Activated T-cell treated with anti-CD3 and anti-CD28 coated beads, Interleukin-2, amount 50 U/mL, for 72 hours (primary cell): ENCODE data around the gene SDK1. TPM values are rescaled to one million over a fixed set of nuclear protein-coding genes. Genes with fewer than 3 reads are reported as not detected.

Experiments
- ATAC-seq, 2 donors: fragments of 150-1000 bp; cut with Tn5 transposase; replicated peaks in 1 of 2; 2 replicates each; pipeline ENCODE4 v1.10.0; 2021; ENCODE audit warnings: moderate library complexity in 2 of 2, mild to moderate bottlenecking in 1 of 2
- DNase-seq, 2 donors: peaks; one replicate each; pipeline ENCODE4 v3.0.0; 2021 to 2022; ENCODE audit warnings: mixed read lengths in 1 of 2
- H3K27ac Mint-ChIP-seq: one replicate; pipeline ENCODE4 v1.8.0; 2022; ENCODE audit warnings: mild to moderate bottlenecking, moderate library complexity, mixed read lengths
- H3K27me3 Mint-ChIP-seq: one replicate; pipeline ENCODE4 v1.8.0; 2022; ENCODE audit warnings: low read depth, mixed read lengths
- H3K36me3 Mint-ChIP-seq, 2 donors: one replicate each; pipeline ENCODE4 v1.8.0; 2022; ENCODE audit warnings: mixed read lengths in 2 of 2, mild to moderate bottlenecking in 1 of 2; ENCODE audit not compliant: insufficient read depth in 2 of 2
- H3K4me1 Mint-ChIP-seq: one replicate; pipeline ENCODE4 v1.8.0; 2022; ENCODE audit warnings: low read depth, mixed read lengths
- H3K4me3 Mint-ChIP-seq, 2 donors: one replicate each; pipeline ENCODE4 v1.8.0; 2022; ENCODE audit warnings: mild to moderate bottlenecking in 2 of 2, mixed read lengths in 2 of 2, moderate library complexity in 2 of 2
- H3K9me3 Mint-ChIP-seq, 2 donors: one replicate each; pipeline ENCODE4 v1.8.0; 2022; ENCODE audit warnings: mixed read lengths in 2 of 2
- total RNA-seq, 2 donors: library from RNA; stranded (reverse); gene quantifications; one replicate each; pipeline ENCODE4 v1.2.3, GENCODE V29; 2022

SDK1 gene
- total RNA-seq, 2 donors from 2014 or later = 6.1 to 6.3 TPM

- ATAC-seq = no peak
- no peak for DNase-seq
- Mint-ChIP-seq H3K36me3 (no peaks in the 10 kb centered on the region), H3K4me1 (no peaks in the 10 kb centered on the region), H3K27ac (no peak overlapping the region), H3K27me3 (no peaks in the 10 kb centered on the region), H3K4me3 (no peak overlapping the region), H3K9me3 (no peaks in the 10 kb centered on the region)
Observed at GRCh38 chr7:4100148-4100547, 799.1 kb downstream of the SDK1 start.

- no peak overlapping the region for H3K27ac Mint-ChIP-seq
- H3K4me3 Mint-ChIP-seq = no peak overlapping the region
- H3K9me3 Mint-ChIP-seq = no peaks in the 10 kb centered on the region
- no peaks in the 10 kb centered on the region for H3K27me3 Mint-ChIP-seq
- no peaks in the 10 kb centered on the region for H3K36me3 Mint-ChIP-seq
- ATAC-seq = no peak
- no peak for DNase-seq
- H3K4me1 Mint-ChIP-seq = no peaks in the 10 kb centered on the region
Observed at GRCh38 chr7:4100691-4101090, 799.6 kb downstream of the SDK1 start.

- ATAC-seq (no peak), DNase-seq (no peak)
- Mint-ChIP-seq H3K4me3 (no peak overlapping the region), H3K9me3 (no peaks in the 10 kb centered on the region), H3K4me1 (no peaks in the 10 kb centered on the region), H3K27ac (no peak overlapping the region), H3K36me3 (no peaks in the 10 kb centered on the region), H3K27me3 (no peaks in the 10 kb centered on the region)
Observed at GRCh38 chr7:4102231-4102841, 801.3 kb downstream of the SDK1 start.

GRCh38 chr7:4103352-4104091 is 802.5 kb downstream of the SDK1 start:
- Mint-ChIP-seq H3K9me3 (no peaks in the 10 kb centered on the region), H3K27me3 (no peaks in the 10 kb centered on the region), H3K4me1 (no peaks in the 10 kb centered on the region), H3K36me3 (no peaks in the 10 kb centered on the region), H3K4me3 (no peak overlapping the region), H3K27ac (peak overlapping the region; percentile 57)
- ATAC-seq (no peak), DNase-seq (no peak)

- DNase-seq = no peak
- no peak overlapping the region for H3K27ac Mint-ChIP-seq
- H3K27me3 Mint-ChIP-seq = no peaks in the 10 kb centered on the region
- H3K4me3 Mint-ChIP-seq = no peak overlapping the region
- no peaks in the 10 kb centered on the region for H3K9me3 Mint-ChIP-seq
- ATAC-seq = no peak
- H3K4me1 Mint-ChIP-seq = no peaks in the 10 kb centered on the region
- no peaks in the 10 kb centered on the region for H3K36me3 Mint-ChIP-seq
Observed at GRCh38 chr7:4107839-4108238, 806.8 kb downstream of the SDK1 start.

GRCh38 chr7:4108951-4109350 is 807.9 kb downstream of the SDK1 start:
- H3K4me3 Mint-ChIP-seq = no peak overlapping the region
- H3K9me3 Mint-ChIP-seq = no peaks in the 10 kb centered on the region
- peaks cover 0 to under 1% of the 10 kb centered on the region in 2 donors for H3K36me3 Mint-ChIP-seq
- ATAC-seq (no peak), DNase-seq (no peak)
- H3K27me3 Mint-ChIP-seq = no peaks in the 10 kb centered on the region
- H3K27ac Mint-ChIP-seq = no peak overlapping the region
- no peaks in the 10 kb centered on the region for H3K4me1 Mint-ChIP-seq

GRCh38 chr7:4109481-4110110 is 808.5 kb downstream of the SDK1 start:
- ATAC-seq = no peak
- H3K36me3 Mint-ChIP-seq = peaks cover 0 to 2% of the 10 kb centered on the region in 2 donors
- no peak overlapping the region for H3K4me3 Mint-ChIP-seq
- no peaks in the 10 kb centered on the region for H3K4me1 Mint-ChIP-seq
- H3K27ac Mint-ChIP-seq = no peak overlapping the region
- DNase-seq = no peak
- no peaks in the 10 kb centered on the region for H3K9me3 Mint-ChIP-seq
- H3K27me3 Mint-ChIP-seq = no peaks in the 10 kb centered on the region

GRCh38 chr7:4110438-4110837 is 809.4 kb downstream of the SDK1 start:
- ATAC-seq = no peak
- peaks cover 0 to 2% of the 10 kb centered on the region in 2 donors for H3K36me3 Mint-ChIP-seq
- no peak overlapping the region for H3K4me3 Mint-ChIP-seq

GRCh38 chr7:4111166-4111565 is 810.1 kb downstream of the SDK1 start:
- Mint-ChIP-seq H3K27me3 (no peaks in the 10 kb centered on the region), H3K36me3 (peaks cover 0 to 4% of the 10 kb centered on the region in 2 donors), H3K4me3 (no peak overlapping the region), H3K9me3 (no peaks in the 10 kb centered on the region), H3K4me1 (no peaks in the 10 kb centered on the region), H3K27ac (no peak overlapping the region)
- DNase-seq (no peak), ATAC-seq (no peak)

More at GRCh38 chr7:4110438-4110837, 809.4 kb downstream of the SDK1 start:
- no peak for DNase-seq
- no peaks in the 10 kb centered on the region for H3K4me1 Mint-ChIP-seq
- H3K9me3 Mint-ChIP-seq = no peaks in the 10 kb centered on the region
- H3K27ac Mint-ChIP-seq = no peak overlapping the region
- H3K27me3 Mint-ChIP-seq = no peaks in the 10 kb centered on the region

GRCh38 chr7:4113271-4113670 is 812.2 kb downstream of the SDK1 start:
- no peak for DNase-seq
- Mint-ChIP-seq H3K27ac (no peak overlapping the region), H3K4me3 (no peak overlapping the region), H3K27me3 (no peaks in the 10 kb centered on the region), H3K4me1 (no peaks in the 10 kb centered on the region), H3K36me3 (peaks cover 0 to 4% of the 10 kb centered on the region in 2 donors), H3K9me3 (no peaks in the 10 kb centered on the region)
- ATAC-seq = no peak

GRCh38 chr7:4113976-4114375 is 812.9 kb downstream of the SDK1 start:
- no peaks in the 10 kb centered on the region for H3K27me3 Mint-ChIP-seq

GRCh38 chr7:4115442-4115841 is 814.4 kb downstream of the SDK1 start:
- H3K27me3 Mint-ChIP-seq = no peaks in the 10 kb centered on the region
- peaks cover 8 to 10% of the 10 kb centered on the region in 2 donors for H3K36me3 Mint-ChIP-seq
- ATAC-seq = no peak
- DNase-seq = no peak
- H3K27ac Mint-ChIP-seq = no peak overlapping the region
- peaks cover 9 to 10% of the 10 kb centered on the region in 2 donors for H3K9me3 Mint-ChIP-seq
- H3K4me3 Mint-ChIP-seq = no peak overlapping the region
- no peaks in the 10 kb centered on the region for H3K4me1 Mint-ChIP-seq

More at GRCh38 chr7:4113976-4114375, 812.9 kb downstream of the SDK1 start:
- no peak overlapping the region for H3K4me3 Mint-ChIP-seq
- no peak for DNase-seq
- peaks cover 3% of the 10 kb centered on the region in 2 donors for H3K9me3 Mint-ChIP-seq
- H3K27ac Mint-ChIP-seq = no peak overlapping the region
- no peaks in the 10 kb centered on the region for H3K4me1 Mint-ChIP-seq
- no peak for ATAC-seq
- H3K36me3 Mint-ChIP-seq = peaks cover 0 to 8% of the 10 kb centered on the region in 2 donors

- no peaks in the 10 kb centered on the region for H3K4me1 Mint-ChIP-seq
- H3K27me3 Mint-ChIP-seq = no peaks in the 10 kb centered on the region
- no peak for DNase-seq
- peaks cover 8 to 10% of the 10 kb centered on the region in 2 donors for H3K36me3 Mint-ChIP-seq
- peaks cover 9 to 10% of the 10 kb centered on the region in 2 donors for H3K9me3 Mint-ChIP-seq
- H3K27ac Mint-ChIP-seq = no peak overlapping the region
- no peak overlapping the region for H3K4me3 Mint-ChIP-seq
- no peak for ATAC-seq
Observed at GRCh38 chr7:4115941-4116610, 815.0 kb downstream of the SDK1 start.
